K562 (cell line): ENCODE measurements around the gene DNAH1. TPM values are rescaled to one million over a fixed set of nuclear protein-coding genes. Genes with fewer than 3 reads are reported as not detected.

Source experiments
- ATAC-seq: fragments of 200-7000 bp; cut with Tn5 transposase; 3 replicates; pipeline ENCODE4 v1.9.1; 2020; ENCODE audit warnings: moderate library complexity
- BruUV-seq: library from RNA; stranded (reverse); fragments of 400-500 nt; replicated peaks from 2 replicates; lab custom pipeline; 2021; lab: Mats Ljungman, UMichigan
- CTCF ChIA-PET: fragments of 300-600 bp; formaldehyde crosslinking; extraction: SDS; loops from one replicate; lab custom pipeline; 2021; ENCODE audit warnings: low intra/inter-chr PET ratio; lab: Yijun Ruan, JAX
- POLR2A ChIA-PET: fragments of 300-600, 350-650 bp; sonication (Branson Sonifier 250); formaldehyde crosslinking; extraction: SDS; loops from one replicate; lab custom pipeline; 2021; ENCODE audit warnings: antibody characterized with exemption, inconsistent platforms; lab: Yijun Ruan, JAX
- DNase-seq, 4 experiments: peaks; one replicate each; pipeline versions ENCODE4 v3.0.0 to v3.0.0-alpha.2; 2011 to 2018; ENCODE audit warnings: low spot score in 3 of 4, mixed read lengths in 3 of 4; ENCODE audit errors: extremely low read depth in 1 of 4
- FAIRE-seq: peaks from 2 replicates; lab custom pipeline; 2011; peaks lifted over from hg19 to GRCh38; lab: Jason Lieb, UNC
- H2AFZ ChIP-seq: 2 replicates; pipeline ENCODE4 v1.6.0; 2011; ENCODE audit warnings: low read depth, low read length, control low read depth, inconsistent platforms
- H3K27ac ChIP-seq: fragments of 200-600 bp; 3 replicates; pipeline ENCODE4 v1.8.0; 2011; ENCODE audit warnings: low read depth, mild to moderate bottlenecking, control low read depth, inconsistent platforms, low read length, moderate library complexity, mixed read lengths; ENCODE audit errors: extremely low read depth
- H3K27me3 ChIP-seq, 2 experiments: fragments of 300-600 bp in 1 of 2; 2 replicates in 1 of 2; 3 replicates in 1 of 2; pipeline versions ENCODE4 v1.6.0 to v1.8.0; 2011; ENCODE audit warnings: inconsistent platforms in 2 of 2, low read length in 2 of 2, mild to moderate bottlenecking in 1 of 2, mixed read lengths in 1 of 2, moderate library complexity in 1 of 2; ENCODE audit not compliant: control insufficient read depth in 2 of 2, insufficient read depth in 2 of 2
- H3K36me3 ChIP-seq: fragments of 300-600 bp; 3 replicates; pipeline ENCODE4 v1.8.0; 2011; ENCODE audit warnings: mild to moderate bottlenecking, low read length, inconsistent platforms; ENCODE audit not compliant: control insufficient read depth, insufficient read depth
- H3K4me1 ChIP-seq, 2 experiments: fragments of 200-600 bp in 1 of 2; replicated peaks in 1 of 2; 2 replicates in 1 of 2; 3 replicates in 1 of 2; pipeline versions ENCODE4 v1.5.1 to v1.8.0; 2011; ENCODE audit warnings: inconsistent platforms in 2 of 2, low read length in 2 of 2, mild to moderate bottlenecking in 1 of 2, mixed read lengths in 1 of 2, moderate library complexity in 1 of 2; ENCODE audit not compliant: control insufficient read depth in 2 of 2, insufficient read depth in 2 of 2
- H3K4me2 ChIP-seq: 2 replicates; pipeline ENCODE4 v1.6.1; 2011; ENCODE audit warnings: low read length, control low read depth, inconsistent platforms, mixed read lengths; ENCODE audit not compliant: insufficient read depth
- H3K4me3 ChIP-seq: fragments of 200-600 bp; sonication (generic), shearing (Covaris generic); 2 replicates; pipeline ENCODE4 v1.5.1; 2016; ENCODE audit warnings: control low read depth, inconsistent platforms
- H3K79me2 ChIP-seq: fragments of 200-600 bp; 3 replicates; pipeline ENCODE4 v1.8.0; 2011; ENCODE audit warnings: low read length, inconsistent platforms; ENCODE audit not compliant: control insufficient read depth, insufficient read depth
- H3K9ac ChIP-seq, 2 experiments: 2 replicates each; pipeline versions ENCODE4 v1.6.0 to v1.6.1; 2011; ENCODE audit warnings: low read depth in 2 of 2, low read length in 2 of 2, control low read depth in 1 of 2, inconsistent platforms in 1 of 2, mild to moderate bottlenecking in 1 of 2, mixed read lengths in 1 of 2; ENCODE audit not compliant: insufficient read depth in 1 of 2
- H3K9me1 ChIP-seq: one replicate; pipeline ENCODE4 v1.6.0; 2011; ENCODE audit warnings: inconsistent platforms, mild to moderate bottlenecking, low read length, moderate library complexity; ENCODE audit not compliant: control insufficient read depth, insufficient read depth
- H3K9me3 ChIP-seq: replicated peaks from 2 replicates; pipeline ENCODE4 v1.5.1; 2011; ENCODE audit warnings: low read depth, low read length, inconsistent platforms; ENCODE audit not compliant: control insufficient read depth, insufficient read depth
- H4K20me1 ChIP-seq: replicated peaks from 2 replicates; pipeline ENCODE4 v1.6.1; 2011; ENCODE audit warnings: low read length, inconsistent platforms, mixed read lengths; ENCODE audit not compliant: control insufficient read depth, insufficient read depth
- CC2D1A ChIP-seq: fragments of 450-650 bp; IDR thresholded peaks from 2 replicates; pipeline ENCODE4 v1.6.1; 2017; ENCODE audit warnings: mild to moderate bottlenecking
- CTBP1 ChIP-seq: fragments of 450-650 bp; IDR thresholded peaks from 2 replicates; pipeline ENCODE4 v1.6.1; 2016; ENCODE audit warnings: borderline replicate concordance
- HNRNPH1 ChIP-seq: fragments of 200-400 bp; formaldehyde crosslinking; optimal IDR thresholded peaks from 2 replicates; pipeline ENCODE3; 2017; ENCODE audit warnings: low read depth, mild to moderate bottlenecking, low read length, moderate library complexity
- MECOM ChIP-seq: fragments of 250-450 bp; sonication (Bioruptor Pico); IDR thresholded peaks from 2 replicates; pipeline ENCODE4 v1.8.0; 2022; ENCODE audit warnings: inconsistent platforms
- MTA3 ChIP-seq: fragments of 450-650 bp; formaldehyde crosslinking; IDR thresholded peaks from 2 replicates; pipeline ENCODE4 v1.6.1; 2017; ENCODE audit warnings: mild to moderate bottlenecking, borderline replicate concordance
- NFE2L1 ChIP-seq: fragments of 450-650 bp; IDR thresholded peaks from 2 replicates; pipeline ENCODE4 v1.6.1; 2016; ENCODE audit warnings: missing genetic modification characterization, low read depth, mild to moderate bottlenecking, missing compliant biosample characterization, moderate library complexity, borderline replicate concordance
- PHB2 ChIP-seq: fragments of 450-650 bp; IDR thresholded peaks from 2 replicates; pipeline ENCODE4 v1.6.1; 2017; ENCODE audit warnings: low read depth
- POLR2AphosphoS5 ChIP-seq: IDR thresholded peaks from 2 replicates; pipeline ENCODE4 v1.6.1; 2011; ENCODE audit warnings: mild to moderate bottlenecking, low read depth, low read length, moderate library complexity; ENCODE audit not compliant: control insufficient read depth, insufficient read depth
- SLC30A9 ChIP-seq: fragments of 250-450 bp; sonication (Bioruptor Pico); IDR thresholded peaks from 2 replicates; pipeline ENCODE4 v1.8.0; 2022; ENCODE audit warnings: mild to moderate bottlenecking, moderate library complexity
- SMAD4 ChIP-seq: fragments of 250-450 bp; sonication (Bioruptor Pico); conservative IDR thresholded peaks from 2 replicates; pipeline ENCODE4 v1.8.0; 2021; ENCODE audit warnings: inconsistent platforms, mild to moderate bottlenecking, moderate library complexity
- STAT6 ChIP-seq: sonication (generic); formaldehyde crosslinking; IDR thresholded peaks from 2 replicates; pipeline ENCODE4 v1.8.1; 2023; ENCODE audit warnings: mild to moderate bottlenecking, missing genetic modification reagents
- TAF1 ChIP-seq: IDR thresholded peaks from 2 replicates; pipeline ENCODE4 v1.6.1; 2011; ENCODE audit warnings: mild to moderate bottlenecking, low read length, moderate library complexity; ENCODE audit not compliant: insufficient read depth, control insufficient read depth, severe bottlenecking; ENCODE audit errors: extremely low read depth
- ZNF184 ChIP-seq: sonication (generic); formaldehyde crosslinking; IDR thresholded peaks from 2 replicates; pipeline ENCODE4 v1.5.0; 2020; ENCODE audit warnings: missing genetic modification reagents
- ZNF79 ChIP-seq: fragments of 250-450 bp; sonication (Bioruptor Pico); IDR thresholded peaks from 2 replicates; pipeline ENCODE4 v1.4.0; 2020; ENCODE audit warnings: low read depth, mild to moderate bottlenecking, moderate library complexity
- WGBS: fragments of 100-300 bp; shearing (Covaris generic); methylation state at CpG from one replicate; pipeline ENCODE4 v1.1.6; 2016; ENCODE audit warnings: low coverage, mixed read lengths; ENCODE audit not compliant: insufficient coverage; ENCODE audit errors: missing lambda C conversion rate; 5-methylcytosine and 5-hydroxymethylcytosine counted together
- in situ Hi-C: fragments of 300-500 bp; cut with MboI; formaldehyde crosslinking; loops from 4 replicates; pipeline ENCODE4 v1.15.0; 2018; ENCODE audit warnings: inconsistent platforms, mixed read lengths
- intact Hi-C: fragments of 100-400 bp; cut with micrococcal nuclease; formaldehyde crosslinking; loops from 2 replicates; pipeline ENCODE4 v1.14.2; 2022
- polyA plus RNA-seq, 8 experiments: library from polyadenylated mRNA; depleted of rRNA in 4 of 8; stranded (reverse) in 5 of 8; unstranded in 3 of 8; fragments of >200 nt; fragmentation: Nextera tagmentation in 2 of 8; fragmentation: Illumina TruSeq in 1 of 8; extraction: Ambion mirVana in 2 of 8; extraction: Trizol in 1 of 8; gene quantifications; 2 replicates each; pipeline versions ENCODE4 v1.2.1 to v1.2.3, GENCODE V29; 2011 to 2014; ENCODE audit warnings: inconsistent platforms in 1 of 8, missing spikeins in 1 of 8
- total RNA-seq, 7 experiments: library from RNA; depleted of rRNA in 6 of 7; stranded (reverse); fragments of >200 nt in 6 of 7; fragmentation: Illumina TruSeq in 2 of 7; extraction: Trizol in 2 of 7; gene quantifications; 2 replicates each; pipeline versions ENCODE4 v1.2.1 to v1.2.3, GENCODE V29; 2011 to 2021; ENCODE audit warnings: low replicate concordance in 1 of 7

Gene DNAH1
- total and polyA plus RNA-seq, 9 of the 15 experiments (the other 6 are each of a cell fraction or from before 2014, with no cell fraction given): 0.04 to 0.84 (median 0.50) TPM

- no peak overlapping the region for H2AFZ ChIP-seq
- H3K79me2 ChIP-seq: peaks cover 86% of the 10 kb centered on the region
- ATAC-seq: no peak
- no peak overlapping the region for H3K27ac ChIP-seq
- in situ Hi-C loops: no loop called here
- H3K4me1 ChIP-seq: peaks cover 0 to 2% of the 10 kb centered on the region in 2 experiments; a peak in 3 of 5 replicates
- 68% methylated on average over 3 of the region's 3 CpGs for WGBS
- no peak for FAIRE-seq
- H3K9me1 ChIP-seq: peaks cover 5% of the 10 kb centered on the region
- no peak overlapping the region for H3K4me3 ChIP-seq
- H3K27me3 ChIP-seq: no peaks in the 10 kb centered on the region
- ChIA-PET CTCF (no interaction called here), POLR2A (interaction anchor here (1.2 kb wide), 1 partner anchor 24 kb away, joined by 5 read pairs; the partner anchor contains the start of gene PPM1M)
- no peak for DNase-seq
- H3K9ac ChIP-seq: no peak overlapping the region
- BruUV-seq: no TSS peak
- H3K36me3 ChIP-seq: peaks cover 92% of the 10 kb centered on the region
- H4K20me1 ChIP-seq: peaks cover 10% of the 10 kb centered on the region; the same call in 1 of the 2 replicates
- no peaks in the 10 kb centered on the region for H3K9me3 ChIP-seq
- TF ChIP-seq HNRNPH1 (no peak), ZNF184 (no peak), PHB2 (no peak), CTBP1 (no peak), TAF1 (no peak), POLR2AphosphoS5 (no peak), STAT6 (CRISPR knock-in tag) (no peak), NFE2L1 (no peak), MECOM (CRISPR knock-in tag) (no peak), SLC30A9 (CRISPR knock-in tag) (no peak), SMAD4 (CRISPR knock-in tag) (no peak), CC2D1A (no peak), MTA3 (no peak), ZNF79 (CRISPR knock-in tag) (no peak)
- intact Hi-C loops: no loop called here
- H3K4me2 ChIP-seq: no peak overlapping the region
Measured at GRCh38 chr3:52269776-52270175, 46.3 kb upstream of the DNAH1 start.
